ENCODE results near the gene SLC35G1.

The SLC35G1 gene

GRCh38 chr10:93945819-93946218, 52.0 kb downstream of the SLC35G1 start:
- Histone ChIP-seq H3K27ac (no peak overlapping the region), H3K4me3 (ENCODE audit: low read depth, low read length) (no peak overlapping the region), H3K27me3 (ENCODE audit: insufficient read depth, low read depth, severe bottlenecking) (no peaks in the 10 kb centered on the region), H3K36me3 (no peaks in the 10 kb centered on the region), H3K9me3 (ENCODE audit: severe bottlenecking) (no peaks in the 10 kb centered on the region)
- no peak for DNase-seq
- TF ChIP-seq CTCF (IDR thresholded peaks at IDR 0.05; ENCODE audit: low read depth, low read length), result no peak

DNA sequence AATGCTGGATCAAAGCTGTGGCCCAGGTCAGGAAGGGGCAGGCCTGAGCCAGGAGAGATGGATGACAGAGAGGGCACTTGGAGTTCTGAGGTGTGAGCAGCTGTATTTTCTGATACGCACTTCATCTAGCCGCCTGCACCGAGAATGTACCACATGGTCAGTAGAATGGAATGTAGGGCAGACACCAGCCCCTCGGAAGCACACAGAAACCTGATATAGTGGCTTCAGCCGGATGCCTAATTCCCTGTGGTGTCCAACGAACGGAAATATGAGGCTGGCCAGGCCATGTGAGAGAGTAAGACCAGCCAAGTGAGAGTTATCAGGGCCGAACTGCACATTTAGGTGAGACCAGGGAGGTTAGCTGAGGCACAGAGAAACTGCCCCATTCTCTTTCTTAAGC, 53.3 kb downstream of the SLC35G1 start:
- Histone ChIP-seq H3K36me3 (no peaks in the 10 kb centered on the region), H3K27ac (no peak overlapping the region), H3K9me3 (ENCODE audit: severe bottlenecking) (no peaks in the 10 kb centered on the region), H3K4me3 (ENCODE audit: low read depth, low read length) (no peak overlapping the region), H3K27me3 (ENCODE audit: insufficient read depth, low read depth, severe bottlenecking) (no peaks in the 10 kb centered on the region)
- no peak for DNase-seq
- TF ChIP-seq CTCF (IDR thresholded peaks at IDR 0.05; ENCODE audit: low read depth, low read length), result no peak

DNA sequence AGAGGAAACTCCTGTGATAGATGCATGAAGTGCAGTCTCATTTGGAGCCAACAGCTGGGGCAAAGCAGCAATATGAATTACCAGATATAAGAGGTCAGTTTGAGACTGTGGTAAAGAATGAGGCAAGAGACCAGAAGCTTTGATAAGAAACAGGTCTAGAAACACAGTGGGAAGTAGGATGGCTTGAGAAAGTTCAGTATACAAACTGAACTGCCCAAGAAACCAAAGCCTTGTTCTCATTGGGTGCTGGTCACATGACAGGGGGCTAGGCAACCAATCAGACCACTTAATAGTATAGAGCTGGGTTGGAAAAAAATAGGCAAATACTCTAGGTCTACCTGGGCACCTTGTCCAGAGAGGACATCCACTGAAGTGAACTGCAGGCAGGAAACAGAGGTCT, 53.7 kb downstream of the SLC35G1 start:
- no peaks in the 10 kb centered on the region for H3K27me3 ChIP-seq (ENCODE audit: insufficient read depth, low read depth, severe bottlenecking)
- no peak overlapping the region for H3K27ac ChIP-seq
- DNase-seq, result no peak
- no peaks in the 10 kb centered on the region for H3K36me3 ChIP-seq
- H3K4me3 ChIP-seq (ENCODE audit: low read depth, low read length), result no peak overlapping the region
- TF ChIP-seq CTCF (IDR thresholded peaks at IDR 0.05; ENCODE audit: low read depth, low read length), result no peak
- no peaks in the 10 kb centered on the region for H3K9me3 ChIP-seq (ENCODE audit: severe bottlenecking)

- no peaks in the 10 kb centered on the region for H3K27me3 ChIP-seq (ENCODE audit: insufficient read depth, low read depth, severe bottlenecking)
- no peak for TF ChIP-seq CTCF (IDR thresholded peaks at IDR 0.05; ENCODE audit: low read depth, low read length)
- H3K27ac ChIP-seq, result no peak overlapping the region
- DNase-seq, result no peak
- H3K4me3 ChIP-seq (ENCODE audit: low read depth, low read length), result no peak overlapping the region
- no peaks in the 10 kb centered on the region; the same call in 1 of the 2 replicates for H3K36me3 ChIP-seq
- H3K9me3 ChIP-seq (ENCODE audit: severe bottlenecking), result no peaks in the 10 kb centered on the region
Measured at GRCh38 chr10:93951905-93952304, 58.1 kb downstream of the SLC35G1 start.
